Measurements from ENCODE around the gene GTPBP6.

GRCh38 chrX:367866-368265 is 49.3 kb upstream of the GTPBP6 start:
- no peak for TF ChIP-seq CTCF (IDR thresholded peaks at IDR 0.05)
- TF ChIP-seq POLR2A (IDR thresholded peaks at IDR 0.05) = no peak

Data from right lobe of liver (tissue), 4 donors.